ENCODE results near the gene RPIA. TPM values are rescaled to one million over a fixed set of nuclear protein-coding genes. Genes with fewer than 3 reads are reported as not detected.
A peak's percentile ranks its signal among the peaks of the same experiment; 100 is the strongest.
"Not testable (repeated sequence)": the region's sequence is repeated elsewhere in the genome, so short reads cannot be mapped to it uniquely, and the experiment has no call there.

The RPIA gene
- polyA plus RNA-seq (ENCODE audit: insufficient read length): 32.6 TPM
- long read RNA-seq, donor 1, transcript RPIA-201 (9 exons, 1,848 nt): major isoform, 27 of 27 reads
- long read RNA-seq, donor 1, partial matches to known transcripts: 0 of 27 reads
- long read RNA-seq, donor 1, other reads (novel, unspliced or antisense): 0 of 27 reads
- long read RNA-seq, donor 2, transcript RPIA-201 (9 exons, 1,848 nt): major isoform, 20 of 20 reads
- long read RNA-seq, donor 2, partial matches to known transcripts: 0 of 20 reads
- long read RNA-seq, donor 2, other reads (novel, unspliced or antisense): 0 of 20 reads
- long read RNA-seq, donor 3, transcript RPIA-201 (9 exons, 1,848 nt): major isoform, 11 of 11 reads
- long read RNA-seq, donor 3, partial matches to known transcripts: 0 of 11 reads
- long read RNA-seq, donor 3, other reads (novel, unspliced or antisense): 0 of 11 reads
- long read RNA-seq, donor 4, partial matches to known transcripts: 0 of 2 reads
- long read RNA-seq, donor 4, other reads (novel, unspliced or antisense): 0 of 2 reads
- long read RNA-seq, donor 5, transcript RPIA-201 (9 exons, 1,848 nt): major isoform, 28 of 28 reads
- long read RNA-seq, donor 5, partial matches to known transcripts: 0 of 28 reads
- long read RNA-seq, donor 5, other reads (novel, unspliced or antisense): 0 of 28 reads
- long read RNA-seq, donor 6, transcript RPIA-201 (9 exons, 1,848 nt): major isoform, 19 of 19 reads
- long read RNA-seq, donor 6, partial matches to known transcripts: 0 of 19 reads
- long read RNA-seq, donor 6, other reads (novel, unspliced or antisense): 0 of 19 reads
- long read RNA-seq, donor 7, transcript RPIA-201 (9 exons, 1,848 nt): major isoform, 27 of 27 reads
- long read RNA-seq, donor 7, partial matches to known transcripts: 0 of 27 reads
- long read RNA-seq, donor 7, other reads (novel, unspliced or antisense): 0 of 27 reads
- long read RNA-seq, donor 8, transcript RPIA-201 (9 exons, 1,848 nt): major isoform, 6 of 6 reads
- long read RNA-seq, donor 8, partial matches to known transcripts: 0 of 6 reads
- long read RNA-seq, donor 8, other reads (novel, unspliced or antisense): 0 of 6 reads

GRCh38 chr2:88691339-88692183 lies at the start of gene RPIA:
RPIA (plus strand) TSS chr2:88691673; CDS start chr2:88691699, 26 bp downstream.
- DNase-seq: peak; percentile 98

GRCh38 chr2:88642278-88642677 lies 49.2 kb upstream of the RPIA start:
- no peak for DNase-seq

GRCh38 chr2:88645291-88645882 lies 46.1 kb upstream of the RPIA start:
- not testable (repeated sequence) for DNase-seq

- DNase-seq: no peak
Measured at GRCh38 chr2:88651646-88652045, 39.8 kb upstream of the RPIA start.

- no peak for DNase-seq
Measured at GRCh38 chr2:88654714-88655113, 36.8 kb upstream of the RPIA start.

GRCh38 chr2:88656690-88657089 lies 34.8 kb upstream of the RPIA start:
- DNase-seq: no peak

GRCh38 chr2:88657131-88657530 lies 34.3 kb upstream of the RPIA start:
- no peak for DNase-seq

GRCh38 chr2:88658326-88658725 lies 33.1 kb upstream of the RPIA start:
- DNase-seq: no peak

- DNase-seq: no peak
Measured at GRCh38 chr2:88658881-88659537, 32.5 kb upstream of the RPIA start.

GRCh38 chr2:88659538-88659915 lies 31.9 kb upstream of the RPIA start:
- peak; percentile 25 for DNase-seq

- DNase-seq: no peak
Measured at GRCh38 chr2:88660622-88661021, 30.9 kb upstream of the RPIA start.

- no peak for DNase-seq
Measured at GRCh38 chr2:88666576-88666975, 24.9 kb upstream of the RPIA start.

GRCh38 chr2:88667219-88667618 lies 24.3 kb upstream of the RPIA start:
- no peak for DNase-seq

GRCh38 chr2:88668862-88669261 lies 22.6 kb upstream of the RPIA start:
- no peak for DNase-seq

GRCh38 chr2:88669482-88670214 lies 21.8 kb upstream of the RPIA start:
- peak; percentile 26 for DNase-seq

GRCh38 chr2:88671786-88672427 lies 19.6 kb upstream of the RPIA start:
- DNase-seq: peak; percentile 36

GRCh38 chr2:88673363-88673762 lies 18.1 kb upstream of the RPIA start:
- DNase-seq: no peak

GRCh38 chr2:88680266-88680902 lies 11.1 kb upstream of the RPIA start:
- no peak for DNase-seq

- no peak for DNase-seq
Measured at GRCh38 chr2:88680916-88681315, 10.6 kb upstream of the RPIA start.
